Astrocyte (in vitro differentiated cells and primary cell): ENCODE measurements around the gene RBBP8. TPM values are rescaled to one million over a fixed set of nuclear protein-coding genes. Genes with fewer than 3 reads are reported as not detected.
A peak's percentile ranks its signal among the peaks of the same experiment; 100 is the strongest.

Experiments
- DNase-seq: peaks from one replicate; pipeline ENCODE4 v3.0.0-alpha.2; 2010; ENCODE audit warnings: low read depth
- FAIRE-seq: peaks from 2 replicates; lab custom pipeline; 2011; peaks lifted over from hg19 to GRCh38; lab: Jason Lieb, UNC
- H2AFZ ChIP-seq: 2 replicates; pipeline ENCODE4 v1.6.0; 2012; ENCODE audit warnings: low read depth, low read length, inconsistent platforms
- H3K27ac ChIP-seq: 2 replicates; pipeline ENCODE4 v1.5.1; 2011; ENCODE audit warnings: low read depth, low read length, inconsistent platforms
- H3K27me3 ChIP-seq: 2 replicates; pipeline ENCODE4 v1.6.0; 2011; ENCODE audit warnings: low read length, inconsistent platforms; ENCODE audit not compliant: insufficient read depth
- H3K36me3 ChIP-seq: 2 replicates; pipeline ENCODE4 v1.5.1; 2011; ENCODE audit warnings: low read length, inconsistent platforms; ENCODE audit not compliant: insufficient read depth
- H3K4me1 ChIP-seq: 2 replicates; pipeline ENCODE4 v1.5.1; 2011; ENCODE audit warnings: low read length, inconsistent platforms; ENCODE audit not compliant: insufficient read depth
- H3K4me2 ChIP-seq: 2 replicates; pipeline ENCODE4 v1.6.0; 2012; ENCODE audit warnings: low read length, inconsistent platforms
- H3K4me3 ChIP-seq: 2 replicates; pipeline ENCODE4 v1.5.1; 2011; ENCODE audit warnings: low read depth, mild to moderate bottlenecking, low read length, inconsistent platforms; ENCODE audit not compliant: insufficient read depth
- H3K79me2 ChIP-seq: 2 replicates; pipeline ENCODE4 v1.6.0; 2012; ENCODE audit warnings: mild to moderate bottlenecking, low read length, inconsistent platforms; ENCODE audit not compliant: insufficient read depth
- H3K9ac ChIP-seq: 2 replicates; pipeline ENCODE4 v1.6.0; 2012; ENCODE audit warnings: mild to moderate bottlenecking, low read length, inconsistent platforms
- H3K9me3 ChIP-seq: 2 replicates; pipeline ENCODE4 v1.5.1; 2012; ENCODE audit warnings: low read depth, mild to moderate bottlenecking, low read length, inconsistent platforms; ENCODE audit not compliant: insufficient read depth
- H4K20me1 ChIP-seq: 2 replicates; pipeline ENCODE4 v1.6.0; 2012; ENCODE audit warnings: low read length, inconsistent platforms; ENCODE audit not compliant: insufficient read depth
- H3K27ac Mint-ChIP-seq: one replicate; pipeline ENCODE4 v1.8.0; 2021; ENCODE audit warnings: mild to moderate bottlenecking, mixed read lengths; ENCODE audit not compliant: unreplicated experiment
- H3K27me3 Mint-ChIP-seq: one replicate; pipeline ENCODE4 v1.8.0; 2021; ENCODE audit warnings: low read depth, mixed read lengths; ENCODE audit not compliant: unreplicated experiment
- H3K36me3 Mint-ChIP-seq: one replicate; pipeline ENCODE4 v1.8.0; 2021; ENCODE audit warnings: low read depth, mixed read lengths; ENCODE audit not compliant: unreplicated experiment
- H3K4me1 Mint-ChIP-seq: one replicate; pipeline ENCODE4 v1.8.0; 2021; ENCODE audit warnings: low read depth, mixed read lengths; ENCODE audit not compliant: unreplicated experiment
- H3K4me3 Mint-ChIP-seq: one replicate; pipeline ENCODE4 v1.8.0; 2021; ENCODE audit warnings: mild to moderate bottlenecking, moderate library complexity, mixed read lengths; ENCODE audit not compliant: unreplicated experiment
- H3K9me3 Mint-ChIP-seq: one replicate; pipeline ENCODE4 v1.8.0; 2021; ENCODE audit warnings: mild to moderate bottlenecking, mixed read lengths; ENCODE audit not compliant: unreplicated experiment
- EZH2 ChIP-seq: IDR thresholded peaks from 2 replicates; pipeline ENCODE4 v1.6.1; 2012; ENCODE audit warnings: mild to moderate bottlenecking, low read length, inconsistent platforms; ENCODE audit not compliant: insufficient read depth
- total RNA-seq: library from RNA; stranded (reverse); gene quantifications from 2 replicates; pipeline ENCODE4 v1.2.1, GENCODE V29; 2021
- TF ChIP-seq, protein P1 (sequence below): IDR thresholded peaks from 2 replicates; pipeline ENCODE4 v1.5.1; 2011; ENCODE audit warnings: low read depth, mild to moderate bottlenecking, inconsistent platforms, low read length, moderate library complexity; ENCODE audit not compliant: insufficient read depth

Gene RBBP8
- total RNA-seq, 1 donor from 2014 or later = 23.4 TPM

DNA sequence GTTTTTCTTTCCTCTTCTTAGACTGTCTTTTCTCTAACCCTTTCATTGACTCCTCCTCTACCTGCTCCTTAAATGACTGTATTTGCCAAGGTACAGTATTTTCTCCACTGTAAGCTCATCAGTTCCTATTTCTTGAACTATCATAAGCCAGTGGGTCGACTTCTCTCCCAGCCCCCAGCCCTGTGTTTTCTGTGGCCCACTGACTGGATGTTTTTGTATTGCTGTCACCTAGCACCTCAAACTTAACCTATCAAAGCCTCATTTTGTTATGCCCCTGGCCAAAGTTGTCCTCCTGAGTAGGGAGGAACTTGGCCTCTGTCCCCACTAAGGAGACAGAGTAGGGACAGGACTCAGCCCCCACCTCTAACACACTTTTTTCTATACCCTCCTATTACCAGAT, 136.8 kb downstream of the RBBP8 start:
- Histone ChIP-seq H3K27ac (no peak overlapping the region), H3K79me2 (no peaks in the 10 kb centered on the region), H2AFZ (no peak overlapping the region), H3K4me2 (no peak overlapping the region), H3K9me3 (no peaks in the 10 kb centered on the region), H3K9ac (no peak overlapping the region), H3K4me3 (no peak overlapping the region), H4K20me1 (no peaks in the 10 kb centered on the region), H3K36me3 (no peaks in the 10 kb centered on the region), H3K4me1 (no peaks in the 10 kb centered on the region), H3K27me3 (no peaks in the 10 kb centered on the region)
- H3K27me3 Mint-ChIP-seq = peaks cover 14% of the 10 kb centered on the region
- DNase-seq (no peak), FAIRE-seq (no peak)
- H3K36me3 Mint-ChIP-seq = no peaks in the 10 kb centered on the region
- H3K9me3 Mint-ChIP-seq = no peaks in the 10 kb centered on the region
- peaks cover 8% of the 10 kb centered on the region for H3K4me1 Mint-ChIP-seq
- no peak overlapping the region for H3K4me3 Mint-ChIP-seq
- no peak overlapping the region for H3K27ac Mint-ChIP-seq
- no peak for TF ChIP-seq EZH2
- TF ChIP-seq, protein P1, sequence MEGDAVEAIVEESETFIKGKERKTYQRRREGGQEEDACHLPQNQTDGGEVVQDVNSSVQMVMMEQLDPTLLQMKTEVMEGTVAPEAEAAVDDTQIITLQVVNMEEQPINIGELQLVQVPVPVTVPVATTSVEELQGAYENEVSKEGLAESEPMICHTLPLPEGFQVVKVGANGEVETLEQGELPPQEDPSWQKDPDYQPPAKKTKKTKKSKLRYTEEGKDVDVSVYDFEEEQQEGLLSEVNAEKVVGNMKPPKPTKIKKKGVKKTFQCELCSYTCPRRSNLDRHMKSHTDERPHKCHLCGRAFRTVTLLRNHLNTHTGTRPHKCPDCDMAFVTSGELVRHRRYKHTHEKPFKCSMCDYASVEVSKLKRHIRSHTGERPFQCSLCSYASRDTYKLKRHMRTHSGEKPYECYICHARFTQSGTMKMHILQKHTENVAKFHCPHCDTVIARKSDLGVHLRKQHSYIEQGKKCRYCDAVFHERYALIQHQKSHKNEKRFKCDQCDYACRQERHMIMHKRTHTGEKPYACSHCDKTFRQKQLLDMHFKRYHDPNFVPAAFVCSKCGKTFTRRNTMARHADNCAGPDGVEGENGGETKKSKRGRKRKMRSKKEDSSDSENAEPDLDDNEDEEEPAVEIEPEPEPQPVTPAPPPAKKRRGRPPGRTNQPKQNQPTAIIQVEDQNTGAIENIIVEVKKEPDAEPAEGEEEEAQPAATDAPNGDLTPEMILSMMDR = no peak

DNA sequence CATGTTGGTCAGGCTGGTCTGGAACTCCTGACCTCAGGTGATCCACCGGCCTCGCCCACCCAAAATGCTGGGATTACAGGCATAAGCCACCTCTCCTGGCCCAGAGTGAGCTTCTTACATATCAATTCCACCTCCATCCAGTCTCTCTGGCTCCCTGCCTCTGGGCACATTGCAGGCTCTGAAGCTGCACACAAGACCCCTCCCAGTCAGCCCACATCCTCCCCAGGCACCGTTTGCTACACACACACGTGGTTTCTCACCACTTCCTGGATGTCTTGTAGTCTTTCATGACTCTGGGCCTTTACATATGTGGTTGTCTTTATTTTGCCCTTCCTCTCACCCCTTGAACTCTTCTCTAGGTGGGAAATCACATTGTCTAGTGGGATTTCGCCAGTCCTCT, 138.2 kb downstream of the RBBP8 start:
- no peak for FAIRE-seq
- H3K27ac Mint-ChIP-seq = no peak overlapping the region
- no peak overlapping the region for H3K4me3 ChIP-seq

DNA sequence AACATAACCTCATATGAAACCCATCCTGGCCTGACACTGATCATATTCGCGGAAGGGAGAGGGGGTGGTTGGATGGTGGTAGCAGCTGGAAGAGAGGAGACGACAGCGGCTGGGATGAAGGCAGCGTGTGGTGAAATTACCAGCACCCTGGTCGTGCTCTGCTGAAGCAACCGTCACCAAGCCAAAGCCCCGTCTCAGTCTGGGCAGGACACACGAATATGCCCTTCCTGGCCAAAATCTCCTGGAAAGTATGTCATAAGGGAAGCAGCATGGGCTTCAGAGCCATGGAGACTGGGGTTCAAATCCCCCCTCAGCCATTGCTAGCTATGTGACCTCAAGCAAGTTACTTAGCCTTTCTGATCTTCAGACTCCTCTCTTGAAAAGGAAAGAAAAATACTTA, 139.0 kb downstream of the RBBP8 start:
- no peak overlapping the region for H3K4me3 Mint-ChIP-seq
- no peaks in the 10 kb centered on the region for H3K36me3 ChIP-seq
- no peak overlapping the region for H3K27ac ChIP-seq
- H4K20me1 ChIP-seq = no peaks in the 10 kb centered on the region
- H3K4me3 ChIP-seq = no peak overlapping the region
- H3K9ac ChIP-seq = no peak overlapping the region
- H3K4me1 Mint-ChIP-seq = peaks cover 8% of the 10 kb centered on the region
- H3K4me2 ChIP-seq = no peak overlapping the region
- FAIRE-seq = no peak
- H3K27me3 Mint-ChIP-seq = peaks cover 18% of the 10 kb centered on the region
- DNase-seq = no peak
- H3K9me3 Mint-ChIP-seq = no peaks in the 10 kb centered on the region
- no peaks in the 10 kb centered on the region for H3K9me3 ChIP-seq
- no peaks in the 10 kb centered on the region for H3K27me3 ChIP-seq
- TF ChIP-seq, protein P1 = no peak
- no peak for TF ChIP-seq EZH2
- H3K36me3 Mint-ChIP-seq = no peaks in the 10 kb centered on the region
- no peaks in the 10 kb centered on the region for H3K4me1 ChIP-seq
- no peaks in the 10 kb centered on the region for H3K79me2 ChIP-seq
- no peak overlapping the region for H2AFZ ChIP-seq
- no peak overlapping the region for H3K27ac Mint-ChIP-seq

More for the DNA sequence above, 138.2 kb downstream of the RBBP8 start:
- Histone ChIP-seq H3K4me2 (no peak overlapping the region), H3K4me1 (no peaks in the 10 kb centered on the region), H3K9ac (no peak overlapping the region), H3K9me3 (no peaks in the 10 kb centered on the region), H3K27ac (no peak overlapping the region), H4K20me1 (no peaks in the 10 kb centered on the region), H3K36me3 (no peaks in the 10 kb centered on the region), H2AFZ (no peak overlapping the region), H3K27me3 (no peaks in the 10 kb centered on the region), H3K79me2 (no peaks in the 10 kb centered on the region)
- Mint-ChIP-seq H3K27me3 (peaks cover 18% of the 10 kb centered on the region), H3K4me1 (peaks cover 8% of the 10 kb centered on the region), H3K4me3 (no peak overlapping the region), H3K9me3 (no peaks in the 10 kb centered on the region), H3K36me3 (no peaks in the 10 kb centered on the region)
- DNase-seq = peak; percentile 31
- TF ChIP-seq EZH2 = no peak
- TF ChIP-seq, protein P1 = no peak
